K562 (cell line): ENCODE measurements around the gene CCDC167. TPM values are rescaled to one million over a fixed set of nuclear protein-coding genes. Genes with fewer than 3 reads are reported as not detected.

Source experiments
- ATAC-seq: fragments of 200-7000 bp; cut with Tn5 transposase; 3 replicates; pipeline ENCODE4 v1.9.1; 2020; ENCODE audit warnings: moderate library complexity
- BruUV-seq: library from RNA; stranded (reverse); fragments of 400-500 nt; replicated peaks from 2 replicates; lab custom pipeline; 2021; lab: Mats Ljungman, UMichigan
- CTCF ChIA-PET: fragments of 300-600 bp; formaldehyde crosslinking; extraction: SDS; loops from one replicate; lab custom pipeline; 2021; ENCODE audit warnings: low intra/inter-chr PET ratio; lab: Yijun Ruan, JAX
- POLR2A ChIA-PET: fragments of 300-600, 350-650 bp; sonication (Branson Sonifier 250); formaldehyde crosslinking; extraction: SDS; loops from one replicate; lab custom pipeline; 2021; ENCODE audit warnings: antibody characterized with exemption, inconsistent platforms; lab: Yijun Ruan, JAX
- DNase-seq, 4 experiments: peaks; one replicate each; pipeline versions ENCODE4 v3.0.0 to v3.0.0-alpha.2; 2011 to 2018; ENCODE audit warnings: low spot score in 3 of 4, mixed read lengths in 3 of 4; ENCODE audit errors: extremely low read depth in 1 of 4
- FAIRE-seq: peaks from 2 replicates; lab custom pipeline; 2011; peaks lifted over from hg19 to GRCh38; lab: Jason Lieb, UNC
- H2AFZ ChIP-seq: 2 replicates; pipeline ENCODE4 v1.6.0; 2011; ENCODE audit warnings: low read depth, low read length, control low read depth, inconsistent platforms
- H3K27ac ChIP-seq: fragments of 200-600 bp; 3 replicates; pipeline ENCODE4 v1.8.0; 2011; ENCODE audit warnings: low read depth, mild to moderate bottlenecking, control low read depth, inconsistent platforms, low read length, moderate library complexity, mixed read lengths; ENCODE audit errors: extremely low read depth
- H3K27me3 ChIP-seq, 2 experiments: fragments of 300-600 bp in 1 of 2; 2 replicates in 1 of 2; 3 replicates in 1 of 2; pipeline versions ENCODE4 v1.6.0 to v1.8.0; 2011; ENCODE audit warnings: inconsistent platforms in 2 of 2, low read length in 2 of 2, mild to moderate bottlenecking in 1 of 2, mixed read lengths in 1 of 2, moderate library complexity in 1 of 2; ENCODE audit not compliant: control insufficient read depth in 2 of 2, insufficient read depth in 2 of 2
- H3K36me3 ChIP-seq: fragments of 300-600 bp; 3 replicates; pipeline ENCODE4 v1.8.0; 2011; ENCODE audit warnings: mild to moderate bottlenecking, low read length, inconsistent platforms; ENCODE audit not compliant: control insufficient read depth, insufficient read depth
- H3K4me1 ChIP-seq, 2 experiments: fragments of 200-600 bp in 1 of 2; replicated peaks in 1 of 2; 2 replicates in 1 of 2; 3 replicates in 1 of 2; pipeline versions ENCODE4 v1.5.1 to v1.8.0; 2011; ENCODE audit warnings: inconsistent platforms in 2 of 2, low read length in 2 of 2, mild to moderate bottlenecking in 1 of 2, mixed read lengths in 1 of 2, moderate library complexity in 1 of 2; ENCODE audit not compliant: control insufficient read depth in 2 of 2, insufficient read depth in 2 of 2
- H3K4me2 ChIP-seq: 2 replicates; pipeline ENCODE4 v1.6.1; 2011; ENCODE audit warnings: low read length, control low read depth, inconsistent platforms, mixed read lengths; ENCODE audit not compliant: insufficient read depth
- H3K4me3 ChIP-seq: fragments of 200-600 bp; sonication (generic), shearing (Covaris generic); 2 replicates; pipeline ENCODE4 v1.5.1; 2016; ENCODE audit warnings: control low read depth, inconsistent platforms
- H3K79me2 ChIP-seq: fragments of 200-600 bp; 3 replicates; pipeline ENCODE4 v1.8.0; 2011; ENCODE audit warnings: low read length, inconsistent platforms; ENCODE audit not compliant: control insufficient read depth, insufficient read depth
- H3K9ac ChIP-seq, 2 experiments: 2 replicates each; pipeline versions ENCODE4 v1.6.0 to v1.6.1; 2011; ENCODE audit warnings: low read depth in 2 of 2, low read length in 2 of 2, control low read depth in 1 of 2, inconsistent platforms in 1 of 2, mild to moderate bottlenecking in 1 of 2, mixed read lengths in 1 of 2; ENCODE audit not compliant: insufficient read depth in 1 of 2
- H3K9me1 ChIP-seq: one replicate; pipeline ENCODE4 v1.6.0; 2011; ENCODE audit warnings: inconsistent platforms, mild to moderate bottlenecking, low read length, moderate library complexity; ENCODE audit not compliant: control insufficient read depth, insufficient read depth
- H3K9me3 ChIP-seq: replicated peaks from 2 replicates; pipeline ENCODE4 v1.5.1; 2011; ENCODE audit warnings: low read depth, low read length, inconsistent platforms; ENCODE audit not compliant: control insufficient read depth, insufficient read depth
- H4K20me1 ChIP-seq: replicated peaks from 2 replicates; pipeline ENCODE4 v1.6.1; 2011; ENCODE audit warnings: low read length, inconsistent platforms, mixed read lengths; ENCODE audit not compliant: control insufficient read depth, insufficient read depth
- CHD4 ChIP-seq: fragments of 200-600 bp; sonication (generic); IDR thresholded peaks from 3 replicates; pipeline ENCODE4 v1.6.1; 2012; ENCODE audit warnings: low read depth, mild to moderate bottlenecking, mixed read lengths, low read length, inconsistent platforms; ENCODE audit not compliant: insufficient read depth, insufficient replicate concordance, poor library complexity, severe bottlenecking
- FOS ChIP-seq: IDR thresholded peaks from 3 replicates; pipeline ENCODE4 v1.6.1; 2011; ENCODE audit not compliant: insufficient read length; ENCODE audit errors: extremely low read depth
- FOXJ2 ChIP-seq: fragments of 200-800 bp; sonication (Bioruptor generic); IDR thresholded peaks from 2 replicates; pipeline ENCODE4 v1.6.1; 2016; ENCODE audit warnings: missing genetic modification characterization, missing compliant biosample characterization
- JUNB ChIP-seq: fragments of 450-650 bp; formaldehyde crosslinking; conservative IDR thresholded peaks from 2 replicates; pipeline ENCODE4 v1.4.0; 2020; ENCODE audit warnings: mild to moderate bottlenecking
- KDM1A ChIP-seq, 2 experiments: fragments of 450-650 bp; IDR thresholded peaks; 2 replicates each; pipeline ENCODE4 v1.6.1; 2016; ENCODE audit warnings: mild to moderate bottlenecking in 2 of 2
- NCOR1 ChIP-seq: fragments of 450-650 bp; IDR thresholded peaks from 2 replicates; pipeline ENCODE4 v1.6.1; 2016; ENCODE audit warnings: mild to moderate bottlenecking, moderate library complexity
- PTBP1 ChIP-seq: fragments of 200-400 bp; formaldehyde crosslinking; IDR thresholded peaks from 2 replicates; pipeline ENCODE4 v1.6.1; 2017; ENCODE audit warnings: low read depth, low read length
- RAD21 ChIP-seq, 2 experiments: fragments of 250-450 bp in 1 of 2; fragments of 450-650 bp in 1 of 2; sonication (Bioruptor Pico) in 1 of 2; formaldehyde crosslinking in 1 of 2; IDR thresholded peaks in 1 of 2; conservative IDR thresholded peaks in 1 of 2; 2 replicates each; pipeline versions ENCODE4 v1.4.0 to v1.8.0; 2020 to 2022; ENCODE audit warnings: mild to moderate bottlenecking in 2 of 2, moderate library complexity in 1 of 2
- RCOR1 ChIP-seq, 2 experiments: IDR thresholded peaks; 2 replicates each; pipeline ENCODE4 v1.6.1; 2012; ENCODE audit warnings: low read depth in 2 of 2, low read length in 2 of 2, borderline replicate concordance in 1 of 2, improper control_type of control experiment in 1 of 2
- SMARCA5 ChIP-seq: fragments of 450-650 bp; IDR thresholded peaks from 2 replicates; pipeline ENCODE4 v1.6.1; 2016
- SPI1 ChIP-seq: IDR thresholded peaks from 2 replicates; pipeline ENCODE4 v1.6.1; 2011; ENCODE audit warnings: low read depth, low read length, control low read depth, borderline replicate concordance
- ZBTB1 ChIP-seq: sonication (generic); formaldehyde crosslinking; IDR thresholded peaks from 2 replicates; pipeline ENCODE4 v1.8.1; 2023; ENCODE audit warnings: missing genetic modification reagents, low read depth, mild to moderate bottlenecking, borderline replicate concordance
- ZNF518B ChIP-seq: fragments of 250-450 bp; sonication (Bioruptor Pico); IDR thresholded peaks from 2 replicates; pipeline ENCODE4 v1.5.0; 2021; ENCODE audit warnings: mild to moderate bottlenecking, moderate library complexity
- ZNF551 ChIP-seq: fragments of 250-450 bp; sonication (Bioruptor Pico); IDR thresholded peaks from 2 replicates; pipeline ENCODE4 v1.5.0; 2021; ENCODE audit warnings: mild to moderate bottlenecking, moderate library complexity
- WGBS: fragments of 100-300 bp; shearing (Covaris generic); methylation state at CpG from one replicate; pipeline ENCODE4 v1.1.6; 2016; ENCODE audit warnings: low coverage, mixed read lengths; ENCODE audit not compliant: insufficient coverage; ENCODE audit errors: missing lambda C conversion rate; 5-methylcytosine and 5-hydroxymethylcytosine counted together
- in situ Hi-C: fragments of 300-500 bp; cut with MboI; formaldehyde crosslinking; loops from 4 replicates; pipeline ENCODE4 v1.15.0; 2018; ENCODE audit warnings: inconsistent platforms, mixed read lengths
- intact Hi-C: fragments of 100-400 bp; cut with micrococcal nuclease; formaldehyde crosslinking; loops from 2 replicates; pipeline ENCODE4 v1.14.2; 2022
- polyA plus RNA-seq, 8 experiments: library from polyadenylated mRNA; depleted of rRNA in 4 of 8; stranded (reverse) in 5 of 8; unstranded in 3 of 8; fragments of >200 nt; fragmentation: Nextera tagmentation in 2 of 8; fragmentation: Illumina TruSeq in 1 of 8; extraction: Ambion mirVana in 2 of 8; extraction: Trizol in 1 of 8; gene quantifications; 2 replicates each; pipeline versions ENCODE4 v1.2.1 to v1.2.3, GENCODE V29; 2011 to 2014; ENCODE audit warnings: inconsistent platforms in 1 of 8, missing spikeins in 1 of 8
- total RNA-seq, 7 experiments: library from RNA; depleted of rRNA in 6 of 7; stranded (reverse); fragments of >200 nt in 6 of 7; fragmentation: Illumina TruSeq in 2 of 7; extraction: Trizol in 2 of 7; gene quantifications; 2 replicates each; pipeline versions ENCODE4 v1.2.1 to v1.2.3, GENCODE V29; 2011 to 2021; ENCODE audit warnings: low replicate concordance in 1 of 7
- TF ChIP-seq, protein P1 (sequence below): fragments of 250-450 bp; sonication (Bioruptor Pico); IDR thresholded peaks from 2 replicates; pipeline ENCODE4 v1.8.0; 2021; ENCODE audit warnings: moderate library complexity, mild to moderate bottlenecking, inconsistent platforms
- TF ChIP-seq, protein P2 (sequence below): sonication (generic); formaldehyde crosslinking; IDR thresholded peaks from 2 replicates; pipeline ENCODE4 v1.8.1; 2023; ENCODE audit warnings: mild to moderate bottlenecking, missing genetic modification reagents

Gene CCDC167
- total and polyA plus RNA-seq, 9 of the 15 experiments (the other 6 are each of a cell fraction or from before 2014, with no cell fraction given), result 26.0 to 114 (median 45.2) TPM

DNA sequence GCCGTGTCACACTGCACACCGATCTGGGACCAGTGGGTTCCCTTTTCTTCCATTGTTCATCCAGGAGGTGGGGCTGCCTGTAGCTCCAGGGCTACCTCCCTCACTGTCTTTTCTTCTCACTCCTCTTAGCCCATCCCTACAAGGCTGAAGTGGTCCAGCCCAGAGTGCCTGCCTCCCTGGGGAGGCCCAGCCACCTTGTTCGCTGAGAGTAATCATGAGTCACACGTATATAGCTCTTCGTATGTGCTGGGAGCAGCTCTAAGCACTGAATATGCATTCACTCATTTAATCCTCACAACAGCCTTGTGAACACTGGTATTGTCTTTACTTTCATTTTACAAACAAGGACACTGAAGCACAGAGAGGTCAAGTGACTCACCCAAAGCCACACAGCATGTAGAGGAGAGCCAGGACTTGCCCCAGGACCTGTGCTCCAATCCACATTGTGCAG, 14.7 kb upstream of the CCDC167 start (continued):
- TF ChIP-seq KDM1A (IDR thresholded peaks at IDR 0.05) (0 out of 4 replicates have a peak, but pooled peaks of 1 of the 2 experiments have one; percentile 41), SPI1 (0 out of 2 replicates have a peak, but pooled peaks have one; percentile 5), SMARCA5 (peak; percentile 90; the same call in 1 of the 2 replicates), FOXJ2 (tag) (no peak), FOS (no peak), PTBP1 (0 out of 2 replicates have a peak, but pooled peaks have one; percentile 57), JUNB (CRISPR knock-in tag) (no peak), RCOR1 (IDR thresholded peaks at IDR 0.05; ENCODE audit: borderline replicate concordance in 1 of 2, low read depth in 2 of 2, low read length in 2 of 2) (0 out of 4 replicates have a peak, but pooled peaks of 1 of the 2 experiments have one; percentile 23)

GRCh38 chr6:37513576-37513975, 13.9 kb upstream of the CCDC167 start:
- Histone ChIP-seq H3K4me3 (no peak overlapping the region), H3K9me1 (no peaks in the 10 kb centered on the region), H3K4me1 (peaks cover 0 to 3% of the 10 kb centered on the region in 2 experiments; a peak in 1 of 5 replicates), H3K79me2 (no peaks in the 10 kb centered on the region), H2AFZ (no peak overlapping the region), H3K36me3 (no peaks in the 10 kb centered on the region), H3K4me2 (no peak overlapping the region), H3K27ac (no peak overlapping the region), H3K9ac (no peak overlapping the region), H3K27me3 (peaks cover 70 to 83% of the 10 kb centered on the region in 2 experiments), H3K9me3 (no peaks in the 10 kb centered on the region), H4K20me1 (peaks cover 10% of the 10 kb centered on the region; the same call in 1 of the 2 replicates)
- no peak for FAIRE-seq
- POLR2A ChIA-PET, result no interaction called here
- no peak for ATAC-seq
- no TSS peak for BruUV-seq
- in situ Hi-C loops (no loop called here), intact Hi-C loops (no loop called here)
- 2% methylated on average over 10 of the region's 10 CpGs for WGBS
- DNase-seq, result no peak
- CTCF ChIA-PET, result no interaction called here
- no peak for TF ChIP-seq ZNF518B
- no peak for TF ChIP-seq NCOR1
- no peak for TF ChIP-seq CHD4
- TF ChIP-seq, protein P1, sequence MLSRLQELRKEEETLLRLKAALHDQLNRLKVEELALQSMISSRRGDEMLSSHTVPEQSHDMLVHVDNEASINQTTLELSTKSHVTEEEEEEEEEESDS (CRISPR knock-in tag), result no peak
- TF ChIP-seq RAD21 (CRISPR knock-in tag; conservative IDR thresholded peaks at IDR 0.05 in 1 of 2, IDR thresholded peaks at IDR 0.05 in 1 of 2), result no peak
- no peak for TF ChIP-seq ZNF551
- TF ChIP-seq, protein P2, sequence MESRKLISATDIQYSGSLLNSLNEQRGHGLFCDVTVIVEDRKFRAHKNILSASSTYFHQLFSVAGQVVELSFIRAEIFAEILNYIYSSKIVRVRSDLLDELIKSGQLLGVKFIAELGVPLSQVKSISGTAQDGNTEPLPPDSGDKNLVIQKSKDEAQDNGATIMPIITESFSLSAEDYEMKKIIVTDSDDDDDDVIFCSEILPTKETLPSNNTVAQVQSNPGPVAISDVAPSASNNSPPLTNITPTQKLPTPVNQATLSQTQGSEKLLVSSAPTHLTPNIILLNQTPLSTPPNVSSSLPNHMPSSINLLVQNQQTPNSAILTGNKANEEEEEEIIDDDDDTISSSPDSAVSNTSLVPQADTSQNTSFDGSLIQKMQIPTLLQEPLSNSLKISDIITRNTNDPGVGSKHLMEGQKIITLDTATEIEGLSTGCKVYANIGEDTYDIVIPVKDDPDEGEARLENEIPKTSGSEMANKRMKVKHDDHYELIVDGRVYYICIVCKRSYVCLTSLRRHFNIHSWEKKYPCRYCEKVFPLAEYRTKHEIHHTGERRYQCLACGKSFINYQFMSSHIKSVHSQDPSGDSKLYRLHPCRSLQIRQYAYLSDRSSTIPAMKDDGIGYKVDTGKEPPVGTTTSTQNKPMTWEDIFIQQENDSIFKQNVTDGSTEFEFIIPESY, result no peak
- TF ChIP-seq ZBTB1 (CRISPR knock-in tag), result no peak
